Caco-2 (cell line): ENCODE data around the gene PIBF1. TPM values are rescaled to one million over a fixed set of nuclear protein-coding genes. Genes with fewer than 3 reads are reported as not detected.
A peak's percentile ranks its signal among the peaks of the same experiment; 100 is the strongest.

Source experiments
- BruUV-seq: library from RNA; stranded (reverse); fragments of 400-500 nt; replicated peaks from 2 replicates; lab custom pipeline; 2021; lab: Mats Ljungman, UMichigan
- CTCF ChIA-PET: fragments of 300-600 bp; sonication (Branson Sonifier 250); formaldehyde crosslinking; loops from one replicate; lab custom pipeline; 2022; ENCODE audit warnings: antibody characterized with exemption; lab: Charles Lee
- POLR2A ChIA-PET: fragments of 300-600 bp; sonication (Branson Sonifier 250); formaldehyde crosslinking; loops from one replicate; lab custom pipeline; 2022; ENCODE audit warnings: antibody characterized with exemption; lab: Charles Lee
- DNase-seq, 2 experiments: peaks; one replicate each; pipeline versions ENCODE4 v3.0.0 to v3.0.0-alpha.2; 2020 to 2022
- H3K27me3 ChIP-seq: replicated peaks from 2 replicates; pipeline ENCODE4 v1.6.0; 2011; ENCODE audit warnings: low read length; ENCODE audit not compliant: control insufficient read depth, insufficient read depth
- H3K36me3 ChIP-seq: 2 replicates; pipeline ENCODE4 v1.5.1; 2011; ENCODE audit warnings: low read length; ENCODE audit not compliant: control insufficient read depth, insufficient read depth
- H3K4me1 ChIP-seq: fragments of 250-450 bp; sonication (Bioruptor Pico); 2 replicates; pipeline ENCODE4 v1.5.1; 2020; ENCODE audit warnings: mild to moderate bottlenecking
- H3K4me3 ChIP-seq: 2 replicates; pipeline ENCODE4 v1.5.1; 2011; ENCODE audit warnings: low read depth, mild to moderate bottlenecking, control low read depth, low read length
- H3K9me3 ChIP-seq: fragments of 250-450 bp; sonication (Bioruptor Pico); 2 replicates; pipeline ENCODE4 v1.5.1; 2020; ENCODE audit warnings: mild to moderate bottlenecking, moderate library complexity
- H3K27ac Mint-ChIP-seq: one replicate; pipeline ENCODE4 v1.8.0; 2022; ENCODE audit warnings: mixed read lengths; ENCODE audit not compliant: unreplicated experiment
- H3K27me3 Mint-ChIP-seq: one replicate; pipeline ENCODE4 v1.8.0; 2022; ENCODE audit warnings: mixed read lengths; ENCODE audit not compliant: insufficient read depth, unreplicated experiment
- H3K36me3 Mint-ChIP-seq: one replicate; pipeline ENCODE4 v1.8.0; 2022; ENCODE audit warnings: mild to moderate bottlenecking, mixed read lengths; ENCODE audit not compliant: insufficient read depth, unreplicated experiment
- H3K4me1 Mint-ChIP-seq: one replicate; pipeline ENCODE4 v1.8.0; 2022; ENCODE audit warnings: low read depth, mixed read lengths; ENCODE audit not compliant: unreplicated experiment
- H3K4me3 Mint-ChIP-seq: one replicate; pipeline ENCODE4 v1.8.0; 2022; ENCODE audit warnings: mild to moderate bottlenecking, moderate library complexity, mixed read lengths; ENCODE audit not compliant: unreplicated experiment
- H3K9me3 Mint-ChIP-seq: one replicate; pipeline ENCODE4 v1.8.0; 2022; ENCODE audit warnings: mixed read lengths; ENCODE audit not compliant: unreplicated experiment
- CTCF ChIP-seq, 2 experiments: fragments of 200-600 bp in 1 of 2; IDR thresholded peaks; 1 replicate in 1 of 2; 2 replicates in 1 of 2; pipeline versions ENCODE4 v1.5.1 to v1.8.0; 2011 to 2022; ENCODE audit warnings: antibody characterized with exemption in 1 of 2, control low read depth in 1 of 2, inconsistent platforms in 1 of 2, low read depth in 1 of 2, low read length in 1 of 2, mild to moderate bottlenecking in 1 of 2, moderate library complexity in 1 of 2; ENCODE audit not compliant: insufficient read depth in 1 of 2, severe bottlenecking in 1 of 2, unreplicated experiment in 1 of 2
- intact Hi-C: fragments of 100-400 bp; cut with micrococcal nuclease; formaldehyde crosslinking; loops from one replicate; pipeline ENCODE4 v1.10.0; 2022; ENCODE audit not compliant: unreplicated experiment
- total RNA-seq: library from RNA; stranded (reverse); gene quantifications from 2 replicates; pipeline ENCODE4 v1.2.3, GENCODE V29; 2022

The PIBF1 gene
- total RNA-seq, 1 experiment from 2014 or later = 13.4 TPM

GRCh38 chr13:72985610-72986009, 203.7 kb downstream of the PIBF1 start:
- Histone ChIP-seq H3K4me1 (peaks cover 44% of the 10 kb centered on the region), H3K36me3 (no peaks in the 10 kb centered on the region), H3K27me3 (no peaks in the 10 kb centered on the region), H3K9me3 (no peaks in the 10 kb centered on the region), H3K4me3 (no peak overlapping the region)
- no TSS peak for BruUV-seq
- Mint-ChIP-seq H3K27ac (peak overlapping the region; percentile 32), H3K4me1 (no peaks in the 10 kb centered on the region), H3K9me3 (peaks cover 1% of the 10 kb centered on the region), H3K36me3 (peaks cover 8% of the 10 kb centered on the region), H3K4me3 (no peak overlapping the region), H3K27me3 (no peaks in the 10 kb centered on the region)
- no peak for DNase-seq
- TF ChIP-seq CTCF (IDR thresholded peaks at IDR 0.05; ENCODE audit: insufficient read depth in 1 of 2, low read depth in 1 of 2, low read length in 1 of 2, severe bottlenecking in 1 of 2, unreplicated experiment in 1 of 2) = no peak
- CTCF ChIA-PET = no interaction called here
- intact Hi-C loops = loop anchor here (2.0 to 5.0 kb wide), 3 partner anchors 17 to 412 kb away; partner anchors contain the start of gene KLF5
- POLR2A ChIA-PET = no interaction called here

GRCh38 chr13:72986197-72986596, 204.3 kb downstream of the PIBF1 start:
- Histone ChIP-seq H3K4me3 (no peak overlapping the region), H3K27me3 (no peaks in the 10 kb centered on the region), H3K4me1 (peaks cover 44% of the 10 kb centered on the region), H3K36me3 (no peaks in the 10 kb centered on the region), H3K9me3 (0 out of 2 replicates have a peak, but pooled peaks cover 3% of the 10 kb centered on the region)
- Mint-ChIP-seq H3K27me3 (no peaks in the 10 kb centered on the region), H3K4me1 (no peaks in the 10 kb centered on the region), H3K4me3 (no peak overlapping the region), H3K9me3 (no peaks in the 10 kb centered on the region), H3K36me3 (peaks cover 8% of the 10 kb centered on the region), H3K27ac (peak overlapping the region; percentile 32)
- DNase-seq = no peak
- CTCF ChIA-PET = interaction anchor here (0.7 kb wide), 1 partner anchor 127 kb away, joined by 3 read pairs; no protein-coding TSS in a partner anchor
- no TSS peak for BruUV-seq
- POLR2A ChIA-PET = no interaction called here
- intact Hi-C loops = loop anchor here (2.0 to 5.0 kb wide), 3 partner anchors 17 to 411 kb away; partner anchors contain the start of gene KLF5
- no peak for TF ChIP-seq CTCF (IDR thresholded peaks at IDR 0.05; ENCODE audit: insufficient read depth in 1 of 2, low read depth in 1 of 2, low read length in 1 of 2, severe bottlenecking in 1 of 2, unreplicated experiment in 1 of 2)

GRCh38 chr13:72990953-72991352, 209.0 kb downstream of the PIBF1 start:
- intact Hi-C loops = no loop called here
- Mint-ChIP-seq H3K36me3 (peaks cover 8% of the 10 kb centered on the region), H3K27ac (no peak overlapping the region), H3K4me3 (no peak overlapping the region), H3K9me3 (no peaks in the 10 kb centered on the region), H3K4me1 (peaks cover 18% of the 10 kb centered on the region), H3K27me3 (no peaks in the 10 kb centered on the region)
- H3K27me3 ChIP-seq = no peaks in the 10 kb centered on the region
- no peak overlapping the region for H3K4me3 ChIP-seq
- 0 out of 2 replicates have a peak, but pooled peaks cover 3% of the 10 kb centered on the region for H3K9me3 ChIP-seq
- no peaks in the 10 kb centered on the region for H3K36me3 ChIP-seq
- BruUV-seq = no TSS peak
- ChIA-PET CTCF (interaction anchor here (0.7 kb wide), 1 partner anchor 974 kb away, joined by 3 read pairs; no protein-coding TSS in a partner anchor), POLR2A (no interaction called here)
- H3K4me1 ChIP-seq = peaks cover 10% of the 10 kb centered on the region
- no peak for DNase-seq
- TF ChIP-seq CTCF (IDR thresholded peaks at IDR 0.05; ENCODE audit: insufficient read depth in 1 of 2, low read depth in 1 of 2, low read length in 1 of 2, severe bottlenecking in 1 of 2, unreplicated experiment in 1 of 2) = no peak
